ENCODE measurements around the gene VCX2.
"Not testable (repeated sequence)": the region's sequence is repeated elsewhere in the genome, so short reads cannot be mapped to it uniquely, and the experiment has no call there.

The VCX2 gene

DNA sequence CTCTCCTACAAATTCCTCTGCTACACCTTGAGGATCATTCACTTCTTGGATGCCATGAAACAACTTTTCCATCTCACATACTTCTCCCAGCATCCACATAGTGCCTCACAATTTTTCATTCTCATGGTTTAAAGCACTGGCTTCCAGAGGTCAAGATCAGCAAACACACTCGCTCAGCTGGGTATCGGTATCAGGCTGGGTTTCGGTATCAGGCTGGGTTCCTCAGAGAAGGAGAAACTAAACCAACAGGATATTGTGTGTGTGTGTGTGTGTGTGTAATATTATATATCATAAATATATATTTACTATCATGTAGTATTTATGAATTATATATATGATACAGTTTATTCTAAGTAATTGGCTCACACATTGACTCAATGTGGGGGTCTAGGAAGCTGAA is at the start of gene VCX2:
Gene VCX2 (minus strand): TSS at position 99 of the 400 bp plus-strand sequence. CDS start 624 bp downstream, outside the sequence.
- H3K4me2 ChIP-seq (ENCODE audit: low read length); H3K9ac ChIP-seq; H3K9me3 ChIP-seq (ENCODE audit: control insufficient read depth, low read length); H3K27me3 ChIP-seq (ENCODE audit: control insufficient read depth, insufficient read depth, low read length); H3K4me3 ChIP-seq (ENCODE audit: low read depth, low read length); H3K27ac ChIP-seq; H3K4me1 ChIP-seq; H2AFZ ChIP-seq; H3K36me3 ChIP-seq (ENCODE audit: control insufficient read depth, insufficient read depth, low read length); H3K79me2 ChIP-seq: not testable (repeated sequence)

DNA sequence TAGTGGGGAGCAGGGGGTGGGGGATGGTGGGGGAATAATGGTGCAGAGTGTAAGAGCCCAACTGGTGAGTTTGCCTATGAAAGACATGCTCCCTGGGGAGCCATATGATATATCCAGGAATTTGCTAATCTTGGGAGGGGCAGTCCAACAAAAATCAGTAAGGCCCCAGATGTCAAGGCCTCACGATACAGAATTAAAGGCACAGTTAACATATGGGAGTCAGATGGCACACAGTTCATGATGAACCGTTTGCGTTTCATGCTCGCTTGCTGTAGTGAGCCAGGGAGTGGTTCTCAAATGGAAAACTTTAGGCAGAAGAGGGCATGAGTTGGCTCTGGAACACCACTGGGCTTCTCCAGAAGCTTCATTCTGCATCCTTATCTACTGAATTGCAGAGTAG is 33.9 kb upstream of the VCX2 start:
- H3K79me2 ChIP-seq, result no peaks in the 10 kb centered on the region
- H3K27ac ChIP-seq, result no peak overlapping the region
- TF ChIP-seq, protein P1, sequence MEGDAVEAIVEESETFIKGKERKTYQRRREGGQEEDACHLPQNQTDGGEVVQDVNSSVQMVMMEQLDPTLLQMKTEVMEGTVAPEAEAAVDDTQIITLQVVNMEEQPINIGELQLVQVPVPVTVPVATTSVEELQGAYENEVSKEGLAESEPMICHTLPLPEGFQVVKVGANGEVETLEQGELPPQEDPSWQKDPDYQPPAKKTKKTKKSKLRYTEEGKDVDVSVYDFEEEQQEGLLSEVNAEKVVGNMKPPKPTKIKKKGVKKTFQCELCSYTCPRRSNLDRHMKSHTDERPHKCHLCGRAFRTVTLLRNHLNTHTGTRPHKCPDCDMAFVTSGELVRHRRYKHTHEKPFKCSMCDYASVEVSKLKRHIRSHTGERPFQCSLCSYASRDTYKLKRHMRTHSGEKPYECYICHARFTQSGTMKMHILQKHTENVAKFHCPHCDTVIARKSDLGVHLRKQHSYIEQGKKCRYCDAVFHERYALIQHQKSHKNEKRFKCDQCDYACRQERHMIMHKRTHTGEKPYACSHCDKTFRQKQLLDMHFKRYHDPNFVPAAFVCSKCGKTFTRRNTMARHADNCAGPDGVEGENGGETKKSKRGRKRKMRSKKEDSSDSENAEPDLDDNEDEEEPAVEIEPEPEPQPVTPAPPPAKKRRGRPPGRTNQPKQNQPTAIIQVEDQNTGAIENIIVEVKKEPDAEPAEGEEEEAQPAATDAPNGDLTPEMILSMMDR (IDR thresholded peaks at IDR 0.05), result no peak
- H3K4me1 ChIP-seq, result no peaks in the 10 kb centered on the region
- H2AFZ ChIP-seq, result no peak overlapping the region
- H3K27me3 ChIP-seq (ENCODE audit: control insufficient read depth, insufficient read depth, low read length), result no peaks in the 10 kb centered on the region
- no peak overlapping the region for H3K9ac ChIP-seq
- H3K9me3 ChIP-seq (ENCODE audit: control insufficient read depth, low read length), result no peaks in the 10 kb centered on the region
- H3K4me3 ChIP-seq (ENCODE audit: low read depth, low read length), result no peak overlapping the region
- no peaks in the 10 kb centered on the region for H3K36me3 ChIP-seq (ENCODE audit: control insufficient read depth, insufficient read depth, low read length)
- H3K4me2 ChIP-seq (ENCODE audit: low read length), result no peak overlapping the region

DNA sequence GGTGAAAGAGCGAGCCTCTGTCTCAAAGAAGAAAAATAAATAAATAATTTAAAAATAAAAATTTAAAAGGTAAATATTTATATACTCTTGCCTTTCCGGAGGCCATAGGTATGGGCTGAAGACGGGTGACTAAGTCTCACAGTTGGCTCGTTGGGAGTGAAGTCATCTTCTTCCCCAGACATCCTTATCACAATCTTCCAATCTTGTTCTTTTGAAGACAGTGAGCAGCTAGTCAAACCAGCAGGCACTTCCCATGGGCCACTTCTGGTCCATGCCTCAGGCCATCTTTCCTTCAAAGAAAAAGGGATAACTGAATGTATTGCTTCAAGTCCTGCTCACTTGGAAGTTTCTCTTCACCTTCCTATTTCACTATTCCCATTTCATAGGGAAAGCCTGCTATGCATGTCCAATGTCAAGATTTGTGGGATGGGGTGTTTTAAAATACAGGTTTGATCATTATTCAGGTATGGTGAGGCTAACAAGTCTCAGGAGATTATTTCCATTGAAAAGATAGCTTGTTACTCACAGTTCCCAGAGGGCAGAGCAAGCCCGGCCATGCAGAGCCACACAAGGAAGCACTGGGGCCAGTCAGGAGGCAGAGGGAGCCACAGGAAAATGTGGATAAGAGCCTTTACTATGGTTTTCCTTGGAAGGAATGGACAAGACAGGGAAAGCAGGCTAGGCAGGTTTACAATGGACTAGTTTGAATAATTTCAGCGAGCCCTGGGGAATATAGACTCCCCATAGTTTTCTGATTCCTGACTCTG is 33.3 kb upstream of the VCX2 start:
- no peaks in the 10 kb centered on the region for H3K9me3 ChIP-seq (ENCODE audit: control insufficient read depth, low read length)
- H3K4me1 ChIP-seq, result no peaks in the 10 kb centered on the region
- TF ChIP-seq, protein P1 (IDR thresholded peaks at IDR 0.05), result no peak

GRCh38 chrX:8201896-8202331 is 30.8 kb upstream of the VCX2 start:
- no peak overlapping the region for H3K27ac ChIP-seq
- H3K4me3 ChIP-seq (ENCODE audit: low read depth, low read length), result no peak overlapping the region
- no peak overlapping the region for H2AFZ ChIP-seq
- no peaks in the 10 kb centered on the region for H3K9me3 ChIP-seq (ENCODE audit: control insufficient read depth, low read length)
- no peaks in the 10 kb centered on the region for H3K36me3 ChIP-seq (ENCODE audit: control insufficient read depth, insufficient read depth, low read length)
- no peaks in the 10 kb centered on the region for H3K4me1 ChIP-seq
- H3K79me2 ChIP-seq, result no peaks in the 10 kb centered on the region
- H3K9ac ChIP-seq, result no peak overlapping the region
- TF ChIP-seq, protein P1 (IDR thresholded peaks at IDR 0.05), result no peak
- no peak overlapping the region for H3K4me2 ChIP-seq (ENCODE audit: low read length)
- H3K27me3 ChIP-seq (ENCODE audit: control insufficient read depth, insufficient read depth, low read length), result no peaks in the 10 kb centered on the region

More for the DNA sequence above, 33.3 kb upstream of the VCX2 start:
- H3K4me3 ChIP-seq (ENCODE audit: low read depth, low read length), result no peak overlapping the region
- no peaks in the 10 kb centered on the region for H3K36me3 ChIP-seq (ENCODE audit: control insufficient read depth, insufficient read depth, low read length)
- H3K4me2 ChIP-seq (ENCODE audit: low read length), result no peak overlapping the region
- no peaks in the 10 kb centered on the region for H3K27me3 ChIP-seq (ENCODE audit: control insufficient read depth, insufficient read depth, low read length)
- no peak overlapping the region for H3K9ac ChIP-seq
- H3K27ac ChIP-seq, result no peak overlapping the region
- no peak overlapping the region for H2AFZ ChIP-seq
- H3K79me2 ChIP-seq, result no peaks in the 10 kb centered on the region

DNA sequence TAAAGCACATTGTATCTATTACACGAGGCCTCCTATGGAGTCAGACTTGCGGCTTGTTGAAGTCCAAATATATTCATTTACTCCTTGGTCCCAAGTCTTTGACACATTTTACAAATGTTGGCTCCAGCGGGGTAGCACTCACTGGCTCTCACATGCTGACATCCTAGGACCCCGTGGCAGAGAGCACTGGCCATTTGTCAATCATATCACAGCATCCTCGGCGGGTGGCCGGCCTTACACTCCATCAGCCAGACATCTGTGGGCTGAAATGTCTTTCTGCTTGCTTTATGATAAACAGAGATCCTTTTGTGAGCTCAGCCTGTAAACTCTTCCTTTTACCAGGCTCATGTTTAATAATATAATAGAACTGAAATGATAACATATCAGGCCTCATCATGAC is 25.7 kb upstream of the VCX2 start:
- Histone ChIP-seq H3K4me1 (no peaks in the 10 kb centered on the region), H3K9ac (no peak overlapping the region), H3K27me3 (ENCODE audit: control insufficient read depth, insufficient read depth, low read length) (no peaks in the 10 kb centered on the region), H3K4me3 (ENCODE audit: low read depth, low read length) (no peak overlapping the region), H3K9me3 (ENCODE audit: control insufficient read depth, low read length) (no peaks in the 10 kb centered on the region), H3K4me2 (ENCODE audit: low read length) (no peak overlapping the region), H3K36me3 (ENCODE audit: control insufficient read depth, insufficient read depth, low read length) (no peaks in the 10 kb centered on the region), H3K79me2 (no peaks in the 10 kb centered on the region), H3K27ac (no peak overlapping the region), H2AFZ (no peak overlapping the region)
- TF ChIP-seq, protein P1 (IDR thresholded peaks at IDR 0.05), result no peak
